ENCODE measurements around the gene TSPYL2.

TSPYL2 gene

DNA sequence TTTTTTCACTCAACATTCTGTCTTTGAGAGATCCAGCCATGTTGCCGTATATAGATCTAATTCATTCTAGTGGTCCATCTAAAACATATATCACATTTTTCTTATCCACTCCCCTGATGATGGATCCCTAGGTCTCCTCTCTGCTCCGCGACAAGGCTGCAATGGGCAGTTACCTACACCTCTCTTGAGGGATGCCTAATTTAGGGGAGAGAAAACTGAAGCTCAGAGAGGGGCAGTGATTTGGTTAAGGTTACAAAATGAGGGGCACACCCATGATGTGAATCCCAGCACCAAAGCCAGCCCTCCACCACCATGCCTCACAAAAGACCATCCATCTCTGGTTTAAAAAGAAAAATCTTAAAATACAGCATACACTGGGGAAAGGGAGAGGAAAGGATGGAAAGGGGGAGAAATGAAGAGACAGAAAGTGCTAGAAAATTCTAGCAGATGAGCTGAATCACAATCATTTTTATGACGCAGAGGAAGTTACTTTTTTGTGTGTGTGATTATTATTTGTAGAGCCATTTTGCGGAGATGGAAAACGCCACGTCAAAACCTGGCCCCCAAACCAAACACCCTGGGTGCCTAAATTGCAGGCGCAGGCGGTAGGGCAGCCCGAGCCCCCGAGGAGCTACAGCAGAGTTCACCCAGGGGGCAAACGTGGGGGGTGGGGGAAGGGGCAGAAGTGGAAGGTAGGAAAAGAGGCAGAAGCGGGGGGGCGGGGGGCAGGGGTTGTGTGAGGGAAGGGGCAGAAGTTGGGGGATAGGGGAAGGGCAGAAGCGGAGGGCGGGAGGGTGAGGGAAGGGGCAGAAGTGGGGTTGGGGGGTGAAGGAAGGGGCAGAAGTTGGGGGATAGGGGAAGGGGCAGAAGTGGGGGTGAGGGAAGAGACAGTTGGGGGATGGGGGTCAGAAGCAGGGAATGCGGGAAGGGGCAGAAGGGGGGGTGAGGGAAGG lies 1.3 kb upstream of the TSPYL2 start:
- DNase-seq = no peak

DNA sequence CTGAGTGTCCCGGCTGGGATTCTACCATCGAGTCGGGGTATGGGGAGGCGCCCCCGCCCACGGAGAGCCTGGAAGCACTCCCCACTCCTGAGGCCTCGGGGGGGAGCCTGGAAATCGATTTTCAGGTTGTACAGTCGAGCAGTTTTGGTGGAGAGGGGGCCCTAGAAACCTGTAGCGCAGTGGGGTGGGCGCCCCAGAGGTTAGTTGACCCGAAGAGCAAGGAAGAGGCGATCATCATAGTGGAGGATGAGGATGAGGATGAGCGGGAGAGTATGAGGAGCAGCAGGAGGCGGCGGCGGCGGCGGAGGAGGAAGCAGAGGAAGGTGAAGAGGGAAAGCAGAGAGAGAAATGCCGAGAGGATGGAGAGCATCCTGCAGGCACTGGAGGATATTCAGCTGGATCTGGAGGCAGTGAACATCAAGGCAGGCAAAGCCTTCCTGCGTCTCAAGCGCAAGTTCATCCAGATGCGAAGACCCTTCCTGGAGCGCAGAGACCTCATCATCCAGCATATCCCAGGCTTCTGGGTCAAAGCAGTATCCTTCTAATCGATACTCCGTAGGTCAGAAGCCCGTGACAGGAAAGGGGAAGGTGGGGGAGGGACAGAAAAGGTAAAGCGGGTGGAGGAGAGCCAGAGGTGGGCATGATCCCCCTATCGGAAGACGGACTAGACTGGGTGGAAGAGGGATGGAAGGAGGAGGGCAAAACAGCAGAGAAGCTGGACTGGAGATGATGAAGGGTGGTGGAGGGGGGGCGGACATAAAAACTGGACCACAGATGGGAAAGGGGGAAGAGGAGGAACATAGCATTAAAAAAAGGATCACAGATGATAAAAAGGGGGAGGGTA lies 828 bp downstream of the TSPYL2 start:
- DNase-seq = no peak

- no peak for DNase-seq
These were observed 1.9 kb downstream of the TSPYL2 start for GRCh38 chrX:53084043-53084570.

GRCh38 chrX:53084863-53085262 lies 2.7 kb downstream of the TSPYL2 start:
- no peak for DNase-seq

DNA sequence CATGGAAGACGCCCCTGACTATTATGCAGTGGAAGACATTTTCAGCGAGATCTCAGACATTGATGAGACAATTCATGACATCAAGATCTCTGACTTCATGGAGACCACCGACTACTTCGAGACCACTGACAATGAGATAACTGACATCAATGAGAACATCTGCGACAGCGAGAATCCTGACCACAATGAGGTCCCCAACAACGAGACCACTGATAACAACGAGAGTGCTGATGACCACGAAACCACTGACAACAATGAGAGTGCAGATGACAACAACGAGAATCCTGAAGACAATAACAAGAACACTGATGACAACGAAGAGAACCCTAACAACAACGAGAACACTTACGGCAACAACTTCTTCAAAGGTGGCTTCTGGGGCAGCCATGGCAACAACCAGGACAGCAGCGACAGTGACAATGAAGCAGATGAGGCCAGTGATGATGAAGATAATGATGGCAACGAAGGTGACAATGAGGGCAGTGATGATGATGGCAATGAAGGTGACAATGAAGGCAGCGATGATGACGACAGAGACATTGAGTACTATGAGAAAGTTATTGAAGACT lies 3.6 kb downstream of the TSPYL2 start:
- DNase-seq = no peak

GRCh38 chrX:53086464-53086863 lies 4.3 kb downstream of the TSPYL2 start:
- DNase-seq = no peak

- DNase-seq = no peak
These were observed 5.2 kb downstream of the TSPYL2 start for GRCh38 chrX:53087388-53087831.

DNA sequence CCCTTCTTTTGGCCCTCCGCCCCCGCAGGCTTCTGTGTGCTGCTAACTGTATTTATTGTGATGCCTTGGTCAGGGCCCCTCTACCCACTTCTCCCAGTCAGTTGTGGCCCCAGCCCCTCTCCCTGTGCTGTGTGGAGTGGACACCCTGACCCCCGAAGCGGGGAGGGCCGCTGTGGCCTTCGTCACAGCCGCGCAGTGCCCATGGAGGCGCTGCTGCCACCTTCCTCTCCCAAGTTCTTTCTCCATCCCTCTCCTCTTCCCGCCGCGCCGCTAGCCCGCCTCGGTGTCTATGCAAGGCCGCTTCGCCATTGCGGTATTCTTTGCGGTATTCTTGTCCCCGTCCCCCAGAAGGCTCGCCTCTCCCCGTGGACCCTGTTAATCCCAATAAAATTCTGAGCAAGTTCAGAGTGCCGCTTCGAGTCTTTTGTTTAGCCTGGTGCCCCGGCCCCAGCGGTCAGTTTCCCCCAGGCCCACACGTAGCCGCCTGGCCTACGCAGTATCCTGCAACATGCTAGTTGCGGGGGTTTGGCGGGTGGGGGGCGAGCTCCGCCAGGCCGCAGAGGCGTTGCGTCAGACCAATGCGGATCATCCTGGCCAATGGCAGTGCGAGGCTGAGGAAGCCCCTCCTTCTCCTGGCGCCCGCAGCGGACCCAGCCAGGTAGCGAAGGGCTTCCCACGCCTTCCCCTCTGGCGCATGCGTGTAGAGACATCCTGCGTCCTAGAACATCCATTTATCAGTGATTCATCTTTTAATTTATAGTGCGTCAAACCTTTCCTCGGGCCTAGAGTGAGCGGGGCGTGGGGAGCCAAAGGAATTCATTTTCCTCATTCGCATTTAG lies 6.2 kb downstream of the TSPYL2 start:
- DNase-seq = no peak

GRCh38 chrX:53089224-53089842 lies 7.2 kb downstream of the TSPYL2 start:
- DNase-seq = peak; percentile 12

DNA sequence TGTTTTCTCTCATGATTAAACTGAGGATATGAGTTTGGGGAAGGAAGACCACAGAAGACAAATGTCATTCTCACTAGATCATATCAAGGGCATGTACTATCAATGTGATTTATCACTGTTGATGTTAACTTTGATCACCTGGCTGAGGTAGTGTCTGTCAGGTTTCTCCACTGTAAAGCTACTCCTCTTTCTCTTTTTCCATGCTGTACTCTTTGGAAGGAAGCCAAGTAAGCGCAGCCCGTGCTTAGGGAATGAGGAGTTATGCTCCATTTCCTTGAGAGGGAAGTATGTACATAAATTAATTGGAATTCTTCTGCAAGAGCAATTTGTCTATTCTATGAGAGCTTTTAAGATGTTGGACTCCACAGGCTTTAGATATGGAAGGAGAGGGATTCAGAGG lies 7.8 kb downstream of the TSPYL2 start:
- DNase-seq = no peak

DNA sequence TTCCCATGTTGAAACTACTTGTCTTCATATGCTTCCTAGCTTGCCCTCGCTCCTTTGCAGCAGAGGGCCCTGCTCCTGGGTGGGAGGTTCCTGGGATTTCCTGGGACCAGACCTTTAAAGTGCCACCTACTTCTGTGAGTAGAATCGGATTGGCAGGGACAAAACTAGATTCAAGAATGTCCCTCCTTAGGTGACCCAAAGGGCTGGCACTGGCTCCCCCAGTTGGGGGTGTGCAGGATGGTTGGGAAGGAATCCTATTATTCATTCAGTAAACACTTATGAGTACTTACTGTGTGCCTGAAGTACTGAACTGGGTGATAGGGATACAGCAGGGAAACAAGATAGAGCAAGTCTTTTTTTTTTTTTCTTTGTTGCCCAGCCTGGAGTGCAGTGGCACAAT lies 9.2 kb downstream of the TSPYL2 start:
- DNase-seq = no peak

- DNase-seq = peak; percentile 63
These were observed 11.0 kb downstream of the TSPYL2 start for GRCh38 chrX:53093177-53093655.

- DNase-seq = peak; percentile 91
These were observed 11.8 kb downstream of the TSPYL2 start, which contains the start of gene KANTR for GRCh38 chrX:53093748-53094581. TSS of gene KANTR (plus strand) at chrX:53094142. CDS start at chrX:53124273, 30,131 bp downstream.

DNA sequence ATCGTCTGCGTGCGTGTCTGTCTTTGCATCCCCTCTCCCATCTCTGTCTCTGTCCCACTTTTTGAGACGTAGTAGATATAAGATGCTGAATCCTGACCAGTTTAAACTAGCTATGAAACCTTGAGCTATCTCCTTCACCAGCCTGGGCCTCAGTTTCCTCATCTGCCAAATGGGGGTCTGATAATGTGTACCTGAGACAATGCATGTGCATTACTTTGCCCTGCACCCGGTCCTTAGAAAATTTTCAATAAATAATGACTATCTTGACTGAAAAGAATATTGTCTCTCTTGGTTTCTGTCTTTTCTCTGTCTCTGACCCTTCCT lies 12.4 kb downstream of the TSPYL2 start:
- no peak for DNase-seq

DNA sequence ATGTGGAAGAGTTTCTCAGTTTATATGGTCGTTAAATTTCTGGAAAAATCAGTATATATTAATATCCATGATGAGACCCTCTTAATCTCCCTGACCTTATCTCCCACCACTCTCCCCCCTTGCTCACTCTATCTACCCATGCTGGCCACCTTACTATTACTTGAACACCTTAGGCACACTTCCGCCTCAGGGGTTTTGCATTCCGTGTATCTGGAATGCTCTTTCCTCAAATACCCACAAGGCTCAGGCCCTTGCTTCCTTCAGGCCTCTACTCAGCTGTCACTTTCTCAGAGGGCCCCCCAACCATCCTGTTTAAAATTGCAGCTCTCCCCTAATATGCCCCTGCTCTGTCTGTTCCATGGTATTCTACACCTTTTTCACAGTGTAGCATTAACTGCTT lies 13.6 kb downstream of the TSPYL2 start:
- DNase-seq = no peak

GRCh38 chrX:53114864-53115549 lies 32.8 kb downstream of the TSPYL2 start:
- no peak for DNase-seq

GRCh38 chrX:53115550-53115874 lies 33.3 kb downstream of the TSPYL2 start:
- no peak for DNase-seq

DNA sequence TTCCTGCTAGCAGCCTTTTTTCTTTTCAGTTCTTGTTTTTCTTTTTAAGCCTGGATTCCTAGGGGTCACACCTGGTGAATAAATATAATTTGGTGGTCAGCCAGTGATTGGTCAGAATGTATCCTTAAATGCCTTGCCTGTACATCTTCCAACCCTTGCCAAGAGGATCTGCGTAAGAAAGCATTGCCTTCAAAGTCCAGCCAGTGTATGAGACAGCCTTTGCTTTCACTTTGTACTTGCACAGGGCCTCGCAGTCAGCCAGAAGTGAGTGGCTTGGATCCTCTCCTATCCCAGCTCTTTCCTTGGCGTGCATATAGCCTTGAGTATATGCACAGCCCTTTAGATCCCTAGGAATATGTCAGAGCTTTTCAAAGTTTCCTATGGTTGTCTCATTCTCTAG lies 33.9 kb downstream of the TSPYL2 start:
- DNase-seq = no peak

- no peak for DNase-seq
These were observed 39.8 kb downstream of the TSPYL2 start for GRCh38 chrX:53122013-53122412.

- DNase-seq = no peak
These were observed 43.3 kb downstream of the TSPYL2 start for GRCh38 chrX:53125506-53125905.

All from T1000 (cell line).